HG02610 (cell line): ENCODE results near the gene ENG.
"Not testable (repeated sequence)": the region's sequence is repeated elsewhere in the genome, so short reads cannot be mapped to it uniquely, and the experiment has no call there.

Experiments used
- ATAC-seq: cut with Tn5 transposase; IDR thresholded peaks from one replicate; pipeline ENCODE4 v1.9.1; 2021; ENCODE audit warnings: mild to moderate bottlenecking, moderate library complexity; ENCODE audit not compliant: unreplicated experiment

Gene ENG

GRCh38 chr9:127846443-127847177, 7.8 kb downstream of the ENG start:
- ATAC-seq: no peak

GRCh38 chr9:127845619-127846018, 8.8 kb downstream of the ENG start:
- ATAC-seq: not testable (repeated sequence)

GRCh38 chr9:127844821-127845359, 9.6 kb downstream of the ENG start:
- ATAC-seq: no peak

GRCh38 chr9:127841087-127841835, 13.2 kb downstream of the ENG start:
- ATAC-seq: no peak

GRCh38 chr9:127838375-127839078, 15.9 kb downstream of the ENG start:
- no peak for ATAC-seq

- no peak for ATAC-seq
Observed at GRCh38 chr9:127837346-127837745, 17.1 kb downstream of the ENG start.

- not testable (repeated sequence) for ATAC-seq
Observed at GRCh38 chr9:127836561-127836960, 17.9 kb downstream of the ENG start.

- no peak for ATAC-seq
Observed at GRCh38 chr9:127835991-127836516, 18.4 kb downstream of the ENG start.

GRCh38 chr9:127833555-127833954, 20.9 kb downstream of the ENG start:
- ATAC-seq: no peak

- ATAC-seq: no peak
Observed at GRCh38 chr9:127832248-127832647, 22.2 kb downstream of the ENG start.

- no peak for ATAC-seq
Observed at GRCh38 chr9:127829205-127829906, 25.1 kb downstream of the ENG start.

- no peak for ATAC-seq
Observed at GRCh38 chr9:127828262-127829031, 26.0 kb downstream of the ENG start.

- ATAC-seq: no peak
Observed at GRCh38 chr9:127826253-127826913, 28.1 kb downstream of the ENG start.

GRCh38 chr9:127825319-127826051, 29.0 kb downstream of the ENG start:
- ATAC-seq: no peak

GRCh38 chr9:127822108-127822507, 32.4 kb downstream of the ENG start:
- ATAC-seq: no peak

GRCh38 chr9:127818574-127818973, 35.9 kb downstream of the ENG start:
- ATAC-seq: no peak

- ATAC-seq: no peak
Observed at GRCh38 chr9:127817881-127818434, 36.5 kb downstream of the ENG start.

- no peak for ATAC-seq
Observed at GRCh38 chr9:127816728-127817127, 37.7 kb downstream of the ENG start.
